Esophagus squamous epithelium (tissue), 4 donors: ENCODE data around the gene C1orf53.

Experiments
- CTCF ChIP-seq, 6 experiments: fragments of 450-650 bp in 4 of 6; fragments of 200-600 bp in 2 of 6; sonication (generic) in 2 of 6; IDR thresholded peaks; one replicate each; pipeline ENCODE4 v1.5.1; 2016 to 2019; ENCODE audit warnings: antibody characterized with exemption in 6 of 6, mild to moderate bottlenecking in 4 of 6, moderate library complexity in 4 of 6
- POLR2A ChIP-seq, 4 donors: fragments of 450-650 bp; IDR thresholded peaks; one replicate each; pipeline ENCODE4 v1.6.1; 2017; ENCODE audit warnings: antibody characterized with exemption in 4 of 4, mild to moderate bottlenecking in 4 of 4, moderate library complexity in 3 of 4

- TF ChIP-seq POLR2A (IDR thresholded peaks at IDR 0.05) (no peak), CTCF (IDR thresholded peaks at IDR 0.05) (no peak)
These were observed 11.3 kb downstream of the C1orf53 start for GRCh38 chr1:197913495-197914276.
